Neural progenitor cell (in vitro differentiated cells): ENCODE data around the gene SPRED3. TPM values are rescaled to one million over a fixed set of nuclear protein-coding genes. Genes with fewer than 3 reads are reported as not detected.
A peak's percentile ranks its signal among the peaks of the same experiment; 100 is the strongest.

Source experiments
- DNase-seq: peaks from one replicate; pipeline ENCODE4 v3.0.0-alpha.2; 2016; ENCODE audit warnings: low spot score
- H2AFZ ChIP-seq: fragments of 200-600 bp; sonication (generic); replicated peaks from 2 replicates; pipeline ENCODE4 v1.6.1; 2016; ENCODE audit warnings: antibody characterized with exemption
- H3F3A ChIP-seq: fragments of 200-600 bp; sonication (generic); 2 replicates; pipeline ENCODE4 v1.6.1; 2016; ENCODE audit warnings: antibody characterized with exemption, low read depth
- H3K27ac ChIP-seq: fragments of 200-600 bp; sonication (generic); 2 replicates; pipeline ENCODE4 v1.5.1; 2016; ENCODE audit warnings: mild to moderate bottlenecking
- H3K27me3 ChIP-seq: fragments of 200-600 bp; sonication (generic); 2 replicates; pipeline ENCODE4 v1.6.1; 2016; ENCODE audit warnings: mild to moderate bottlenecking, moderate library complexity
- H3K36me3 ChIP-seq: fragments of 200-600 bp; sonication (generic); 2 replicates; pipeline ENCODE4 v1.5.1; 2016
- H3K4me1 ChIP-seq: fragments of 200-600 bp; sonication (generic); 2 replicates; pipeline ENCODE4 v1.6.1; 2016; ENCODE audit warnings: mixed run types
- H3K4me2 ChIP-seq: fragments of 200-600 bp; sonication (generic); 2 replicates; pipeline ENCODE4 v1.6.1; 2016
- H3K4me3 ChIP-seq: fragments of 200-600 bp; sonication (generic); 2 replicates; pipeline ENCODE4 v1.5.1; 2016
- H3K79me2 ChIP-seq: fragments of 200-600 bp; sonication (generic); 2 replicates; pipeline ENCODE4 v1.6.1; 2016; ENCODE audit warnings: low read depth
- H3K9ac ChIP-seq: fragments of 200-600 bp; sonication (generic); 2 replicates; pipeline ENCODE4 v1.6.1; 2016
- H3K9me3 ChIP-seq: fragments of 200-600 bp; sonication (generic); 2 replicates; pipeline ENCODE4 v1.5.1; 2016; ENCODE audit warnings: low read depth
- H4K20me1 ChIP-seq: fragments of 200-600 bp; sonication (generic); 2 replicates; pipeline ENCODE4 v1.6.1; 2016; ENCODE audit warnings: low read depth
- H3K27ac Mint-ChIP-seq: 3 replicates; pipeline ENCODE4 v1.8.0; 2021; ENCODE audit warnings: mixed read lengths
- H3K27me3 Mint-ChIP-seq: 2 replicates; pipeline ENCODE4 v1.8.0; 2022; ENCODE audit warnings: low read depth, mild to moderate bottlenecking, inconsistent platforms, moderate library complexity, mixed read lengths; ENCODE audit not compliant: insufficient read depth
- H3K36me3 Mint-ChIP-seq: 3 replicates; pipeline ENCODE4 v1.8.0; 2021; ENCODE audit warnings: mixed read lengths
- H3K4me1 Mint-ChIP-seq: 3 replicates; pipeline ENCODE4 v1.8.0; 2021; ENCODE audit warnings: mixed read lengths
- H3K4me3 Mint-ChIP-seq: 3 replicates; pipeline ENCODE4 v1.8.0; 2021; ENCODE audit warnings: mild to moderate bottlenecking, moderate library complexity, mixed read lengths
- H3K9me3 Mint-ChIP-seq: 3 replicates; pipeline ENCODE4 v1.8.0; 2020; ENCODE audit warnings: mixed read lengths
- EZH2 ChIP-seq: fragments of 200-600 bp; sonication (generic); IDR thresholded peaks from 2 replicates; pipeline ENCODE4 v1.6.1; 2017; ENCODE audit warnings: antibody characterized with exemption, mild to moderate bottlenecking, moderate library complexity
- EZH2phosphoT487 ChIP-seq: fragments of 200-600 bp; sonication (generic); IDR thresholded peaks from 2 replicates; pipeline ENCODE4 v1.6.1; 2017; ENCODE audit warnings: antibody characterized with exemption
- total RNA-seq: library from RNA; depleted of rRNA; stranded (reverse); fragments of >200 nt; gene quantifications from 2 replicates; pipeline ENCODE4 v1.2.3, GENCODE V29; 2015; ENCODE audit warnings: low replicate concordance
- TF ChIP-seq, protein P1 (sequence below): fragments of 200-600 bp; sonication (generic); IDR thresholded peaks from 2 replicates; pipeline ENCODE4 v1.5.1; 2017; ENCODE audit warnings: antibody characterized with exemption, mild to moderate bottlenecking

The SPRED3 gene
- total RNA-seq, 1 donor from 2014 or later = 0.99 TPM

DNA sequence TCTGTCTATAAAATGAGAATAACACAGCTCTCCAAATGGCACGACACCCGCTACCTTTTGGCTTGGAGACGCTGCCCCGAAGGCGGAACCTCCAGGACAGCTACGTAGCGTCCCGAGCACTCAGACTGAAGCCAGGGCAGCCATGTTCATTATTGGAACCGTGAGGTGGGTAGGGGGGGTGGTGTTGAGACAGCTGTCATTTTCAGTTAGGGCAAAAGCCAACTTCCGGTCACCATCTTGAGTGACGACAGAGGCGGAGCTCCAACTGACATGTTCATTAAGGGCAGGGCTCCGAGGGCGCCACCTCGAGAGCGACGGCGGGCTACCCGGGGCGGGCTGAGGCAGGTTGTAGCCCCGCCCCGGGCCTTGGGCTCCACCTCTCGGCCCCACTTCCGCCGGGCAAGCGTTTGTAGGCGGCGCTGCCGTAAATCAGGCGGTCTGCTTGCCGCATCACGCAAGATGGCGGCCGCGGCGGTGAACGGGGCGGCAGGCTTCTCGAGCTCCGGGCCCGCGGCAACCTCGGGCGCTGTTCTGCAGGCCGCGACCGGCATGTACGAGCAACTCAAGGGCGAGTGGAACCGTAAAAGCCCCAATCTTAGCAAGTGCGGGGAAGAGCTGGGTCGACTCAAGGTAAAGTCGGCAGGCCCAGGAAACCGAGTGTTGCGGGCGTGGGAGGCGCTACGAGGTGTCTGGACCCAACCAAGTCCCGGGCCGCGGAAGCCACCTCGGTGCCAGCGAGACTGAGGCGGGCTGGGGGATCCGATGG is 14.0 kb upstream of the SPRED3 start, which contains the start of gene PSMD8:
TSS of gene PSMD8 (plus strand) at position 240 of the 766 bp plus-strand sequence. CDS start at position 271, 31 bp downstream.
- Histone ChIP-seq H3K9ac (peak within 1 kb of the TSS; percentile 94), H3K4me3 (peak within 1 kb of the TSS; percentile 98), H3K4me2 (peak within 1 kb of the TSS; percentile 99), H3K36me3 (no peaks in the 10 kb centered on the region), H3K79me2 (peaks cover 32% of the 10 kb centered on the region), H3F3A (peaks cover 7% of the 10 kb centered on the region), H3K27ac (no peak within 1 kb of the TSS), H4K20me1 (peaks cover 20% of the 10 kb centered on the region), H3K27me3 (peaks cover 11% of the 10 kb centered on the region), H3K4me1 (peaks cover 11% of the 10 kb centered on the region), H2AFZ (peak within 1 kb of the TSS; percentile 93), H3K9me3 (no peaks in the 10 kb centered on the region)
- DNase-seq = peak; percentile 100
- peak within 1 kb of the TSS; percentile 91 for H3K27ac Mint-ChIP-seq
- TF ChIP-seq, protein P1, sequence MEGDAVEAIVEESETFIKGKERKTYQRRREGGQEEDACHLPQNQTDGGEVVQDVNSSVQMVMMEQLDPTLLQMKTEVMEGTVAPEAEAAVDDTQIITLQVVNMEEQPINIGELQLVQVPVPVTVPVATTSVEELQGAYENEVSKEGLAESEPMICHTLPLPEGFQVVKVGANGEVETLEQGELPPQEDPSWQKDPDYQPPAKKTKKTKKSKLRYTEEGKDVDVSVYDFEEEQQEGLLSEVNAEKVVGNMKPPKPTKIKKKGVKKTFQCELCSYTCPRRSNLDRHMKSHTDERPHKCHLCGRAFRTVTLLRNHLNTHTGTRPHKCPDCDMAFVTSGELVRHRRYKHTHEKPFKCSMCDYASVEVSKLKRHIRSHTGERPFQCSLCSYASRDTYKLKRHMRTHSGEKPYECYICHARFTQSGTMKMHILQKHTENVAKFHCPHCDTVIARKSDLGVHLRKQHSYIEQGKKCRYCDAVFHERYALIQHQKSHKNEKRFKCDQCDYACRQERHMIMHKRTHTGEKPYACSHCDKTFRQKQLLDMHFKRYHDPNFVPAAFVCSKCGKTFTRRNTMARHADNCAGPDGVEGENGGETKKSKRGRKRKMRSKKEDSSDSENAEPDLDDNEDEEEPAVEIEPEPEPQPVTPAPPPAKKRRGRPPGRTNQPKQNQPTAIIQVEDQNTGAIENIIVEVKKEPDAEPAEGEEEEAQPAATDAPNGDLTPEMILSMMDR = peak; percentile 45
- no peak for TF ChIP-seq EZH2
- H3K9me3 Mint-ChIP-seq = no peaks in the 10 kb centered on the region
- H3K36me3 Mint-ChIP-seq = peaks cover 6% of the 10 kb centered on the region
- H3K4me1 Mint-ChIP-seq = peaks cover 22% of the 10 kb centered on the region
- H3K27me3 Mint-ChIP-seq = peaks cover 8% of the 10 kb centered on the region
- peak within 1 kb of the TSS; percentile 96 for H3K4me3 Mint-ChIP-seq

DNA sequence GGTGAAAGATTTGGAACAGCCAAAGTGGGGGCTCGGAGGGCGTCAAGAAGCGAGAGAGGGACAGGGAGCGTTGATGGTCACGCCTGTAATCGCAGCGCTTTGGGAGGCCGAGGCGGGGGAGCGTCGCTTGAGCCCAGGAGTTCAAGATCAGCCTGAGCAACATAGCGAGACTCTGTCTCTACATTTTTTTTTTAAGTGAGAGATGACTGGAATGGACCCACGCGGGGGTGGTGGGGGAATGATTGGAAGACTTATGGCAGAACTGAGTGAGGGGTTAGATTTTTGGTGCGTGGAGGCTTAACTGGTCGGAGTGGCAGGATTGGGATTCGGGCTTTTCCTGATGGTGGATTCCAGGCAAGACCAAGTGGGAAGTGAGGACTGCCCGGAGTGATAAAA is 13.4 kb upstream of the SPRED3 start:
- H3K27me3 Mint-ChIP-seq = peaks cover 7% of the 10 kb centered on the region

DNA sequence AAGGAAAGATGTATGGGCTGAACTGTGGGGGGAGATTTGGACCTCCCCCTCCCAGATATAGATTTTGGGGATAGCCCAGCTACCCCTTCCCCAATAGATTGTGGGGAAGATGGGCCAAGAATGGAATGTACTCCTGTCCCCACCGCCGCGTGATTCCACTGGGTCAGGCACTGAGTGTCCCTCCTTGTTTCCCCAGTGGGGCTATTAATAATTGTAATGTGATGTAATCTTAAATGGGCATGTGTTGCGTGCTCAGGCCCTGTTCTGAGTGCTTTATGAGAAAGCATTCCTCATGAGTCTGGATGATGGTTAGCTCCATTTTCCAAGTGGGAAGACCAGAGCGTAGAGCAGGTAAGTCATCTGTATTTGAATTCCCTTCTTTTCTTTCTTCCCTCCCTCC is 12.7 kb upstream of the SPRED3 start:
- H3K27ac ChIP-seq = no peak overlapping the region

More for the DNA sequence above, 13.4 kb upstream of the SPRED3 start:
- peaks cover 32% of the 10 kb centered on the region for H3K79me2 ChIP-seq
- peaks cover 8% of the 10 kb centered on the region for H3K36me3 Mint-ChIP-seq
- peaks cover 11% of the 10 kb centered on the region for H3K4me1 ChIP-seq
- peaks cover 11% of the 10 kb centered on the region for H3K27me3 ChIP-seq
- peak overlapping the region; percentile 91 for H3K27ac Mint-ChIP-seq
- H3K36me3 ChIP-seq = no peaks in the 10 kb centered on the region
- H3K9me3 ChIP-seq = no peaks in the 10 kb centered on the region
- no peaks in the 10 kb centered on the region for H3K9me3 Mint-ChIP-seq
- peak overlapping the region; percentile 93 for H2AFZ ChIP-seq
- H3K27ac ChIP-seq = no peak overlapping the region
- H4K20me1 ChIP-seq = peaks cover 20% of the 10 kb centered on the region
- no peak for DNase-seq
- peak overlapping the region; percentile 98 for H3K4me3 ChIP-seq
- peak overlapping the region; percentile 94 for H3K9ac ChIP-seq
- TF ChIP-seq EZH2phosphoT487 (no peak), EZH2 (no peak)
- TF ChIP-seq, protein P1 = no peak
- peaks cover 7% of the 10 kb centered on the region for H3F3A ChIP-seq
- peaks cover 22% of the 10 kb centered on the region for H3K4me1 Mint-ChIP-seq
- H3K4me2 ChIP-seq = peak overlapping the region; percentile 99
- peak overlapping the region; percentile 96 for H3K4me3 Mint-ChIP-seq

DNA sequence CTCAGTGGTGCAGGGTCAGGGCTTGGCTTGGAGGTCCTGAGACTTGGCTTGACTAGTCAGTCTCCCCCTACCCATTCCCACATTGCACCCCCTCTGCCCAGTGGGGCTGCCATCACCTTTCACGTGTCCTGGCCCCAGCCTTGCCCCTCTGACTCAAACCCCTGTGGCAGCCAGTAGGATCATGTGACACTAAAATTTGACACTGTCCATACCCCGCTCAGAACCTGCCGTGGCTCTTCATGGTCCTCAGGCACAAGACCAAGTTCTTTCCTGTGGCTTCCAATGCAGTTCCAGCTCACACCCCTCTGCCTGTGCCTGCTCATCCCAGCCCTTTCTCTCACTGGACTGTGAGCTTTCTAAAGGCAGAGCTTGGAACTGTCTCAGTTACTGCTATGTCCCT is 11.9 kb upstream of the SPRED3 start:
- H3K27me3 Mint-ChIP-seq = peaks cover 10% of the 10 kb centered on the region
- no peaks in the 10 kb centered on the region for H3K36me3 ChIP-seq
- peaks cover 32% of the 10 kb centered on the region for H3K79me2 ChIP-seq
- peaks cover 20% of the 10 kb centered on the region for H4K20me1 ChIP-seq
- TF ChIP-seq, protein P1 = no peak
- peak overlapping the region; percentile 96 for H3K4me3 Mint-ChIP-seq
- no peak overlapping the region for H3K9ac ChIP-seq
- peaks cover 9% of the 10 kb centered on the region for H3K27me3 ChIP-seq
- peaks cover 11% of the 10 kb centered on the region for H3K4me1 ChIP-seq
- no peak for DNase-seq
- H3K4me2 ChIP-seq = no peak overlapping the region
- no peaks in the 10 kb centered on the region for H3K9me3 Mint-ChIP-seq
- H3K9me3 ChIP-seq = no peaks in the 10 kb centered on the region
- H3K36me3 Mint-ChIP-seq = peaks cover 9% of the 10 kb centered on the region
- H2AFZ ChIP-seq = no peak overlapping the region
- no peak overlapping the region for H3K27ac Mint-ChIP-seq
- peaks cover 7% of the 10 kb centered on the region for H3F3A ChIP-seq
- no peak overlapping the region for H3K4me3 ChIP-seq
- H3K27ac ChIP-seq = no peak overlapping the region
- H3K4me1 Mint-ChIP-seq = peaks cover 22% of the 10 kb centered on the region

More for the DNA sequence above, 12.7 kb upstream of the SPRED3 start:
- Histone ChIP-seq H4K20me1 (peaks cover 20% of the 10 kb centered on the region), H3K4me1 (peaks cover 11% of the 10 kb centered on the region), H3K4me3 (peak overlapping the region; percentile 98), H3K4me2 (peak overlapping the region; percentile 99), H3K27me3 (peaks cover 10% of the 10 kb centered on the region), H3K79me2 (peaks cover 32% of the 10 kb centered on the region), H3K9me3 (no peaks in the 10 kb centered on the region), H3K9ac (peak overlapping the region; percentile 94), H2AFZ (no peak overlapping the region), H3F3A (peaks cover 7% of the 10 kb centered on the region), H3K36me3 (no peaks in the 10 kb centered on the region)
- H3K27ac Mint-ChIP-seq = no peak overlapping the region
- H3K27me3 Mint-ChIP-seq = peaks cover 8% of the 10 kb centered on the region
- DNase-seq = peak; percentile 1
- no peaks in the 10 kb centered on the region for H3K9me3 Mint-ChIP-seq
- H3K36me3 Mint-ChIP-seq = peaks cover 8% of the 10 kb centered on the region
- TF ChIP-seq EZH2phosphoT487 = no peak
- TF ChIP-seq EZH2 = no peak
- H3K4me1 Mint-ChIP-seq = peaks cover 22% of the 10 kb centered on the region
- peak overlapping the region; percentile 96 for H3K4me3 Mint-ChIP-seq
